ENCODE measurements around the gene CYBRD1. TPM values are rescaled to one million over a fixed set of nuclear protein-coding genes. Genes with fewer than 3 reads are reported as not detected.

Gene CYBRD1, protein sequence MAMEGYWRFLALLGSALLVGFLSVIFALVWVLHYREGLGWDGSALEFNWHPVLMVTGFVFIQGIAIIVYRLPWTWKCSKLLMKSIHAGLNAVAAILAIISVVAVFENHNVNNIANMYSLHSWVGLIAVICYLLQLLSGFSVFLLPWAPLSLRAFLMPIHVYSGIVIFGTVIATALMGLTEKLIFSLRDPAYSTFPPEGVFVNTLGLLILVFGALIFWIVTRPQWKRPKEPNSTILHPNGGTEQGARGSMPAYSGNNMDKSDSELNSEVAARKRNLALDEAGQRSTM
- total RNA-seq, result 11.2 and 46.8 TPM in 2 replicates

DNA sequence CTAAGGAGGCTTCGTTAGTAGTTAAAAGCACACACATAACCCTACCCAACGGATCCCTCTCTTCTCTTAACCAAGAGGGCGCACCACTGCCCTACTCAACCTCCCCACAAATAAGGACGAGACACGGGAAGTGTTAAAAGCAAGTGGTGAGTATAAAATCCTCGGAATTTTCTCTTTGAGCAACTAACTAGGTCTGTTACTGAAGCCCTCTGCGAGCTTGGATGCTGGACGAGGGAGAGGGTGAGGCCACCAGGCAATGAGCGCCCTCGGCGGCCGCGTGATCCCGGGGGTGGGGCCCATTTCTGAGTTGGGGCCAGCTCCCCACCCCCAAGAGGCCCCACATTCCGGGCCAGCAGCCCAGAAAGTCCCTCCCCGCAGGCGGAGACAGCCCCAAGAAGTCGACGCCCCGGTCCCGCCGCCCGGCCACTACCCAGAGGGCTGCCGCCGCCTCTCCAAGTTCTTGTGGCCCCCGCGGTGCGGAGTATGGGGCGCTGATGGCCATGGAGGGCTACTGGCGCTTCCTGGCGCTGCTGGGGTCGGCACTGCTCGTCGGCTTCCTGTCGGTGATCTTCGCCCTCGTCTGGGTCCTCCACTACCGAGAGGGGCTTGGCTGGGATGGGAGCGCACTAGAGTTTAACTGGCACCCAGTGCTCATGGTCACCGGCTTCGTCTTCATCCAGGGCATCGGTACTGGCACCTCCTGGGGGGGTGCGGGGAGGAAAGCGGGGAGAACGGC, at the start of gene CYBRD1:
Gene CYBRD1 (plus strand): TSS at position 423 of the 736 bp plus-strand sequence. CDS start 72 bp downstream, at position 495.

Other genes with a start within 250 kb of the CYBRD1 start
- gene METTL8, start 88.5 kb upstream of the CYBRD1 start, total RNA-seq, result 5.3 and 17.6 TPM in 2 replicates
- 8.0 and 10.3 TPM in 2 replicates for gene DCAF17, start 88.2 kb upstream of the CYBRD1 start, total RNA-seq
- gene DYNC1I2, start 165.0 kb downstream of the CYBRD1 start, total RNA-seq, result 70.4 and 85.6 TPM in 2 replicates